Measurements from ENCODE around the gene RNF4.
"Not testable (repeated sequence)": the region's sequence is repeated elsewhere in the genome, so short reads cannot be mapped to it uniquely, and the experiment has no call there.

Gene RNF4

DNA sequence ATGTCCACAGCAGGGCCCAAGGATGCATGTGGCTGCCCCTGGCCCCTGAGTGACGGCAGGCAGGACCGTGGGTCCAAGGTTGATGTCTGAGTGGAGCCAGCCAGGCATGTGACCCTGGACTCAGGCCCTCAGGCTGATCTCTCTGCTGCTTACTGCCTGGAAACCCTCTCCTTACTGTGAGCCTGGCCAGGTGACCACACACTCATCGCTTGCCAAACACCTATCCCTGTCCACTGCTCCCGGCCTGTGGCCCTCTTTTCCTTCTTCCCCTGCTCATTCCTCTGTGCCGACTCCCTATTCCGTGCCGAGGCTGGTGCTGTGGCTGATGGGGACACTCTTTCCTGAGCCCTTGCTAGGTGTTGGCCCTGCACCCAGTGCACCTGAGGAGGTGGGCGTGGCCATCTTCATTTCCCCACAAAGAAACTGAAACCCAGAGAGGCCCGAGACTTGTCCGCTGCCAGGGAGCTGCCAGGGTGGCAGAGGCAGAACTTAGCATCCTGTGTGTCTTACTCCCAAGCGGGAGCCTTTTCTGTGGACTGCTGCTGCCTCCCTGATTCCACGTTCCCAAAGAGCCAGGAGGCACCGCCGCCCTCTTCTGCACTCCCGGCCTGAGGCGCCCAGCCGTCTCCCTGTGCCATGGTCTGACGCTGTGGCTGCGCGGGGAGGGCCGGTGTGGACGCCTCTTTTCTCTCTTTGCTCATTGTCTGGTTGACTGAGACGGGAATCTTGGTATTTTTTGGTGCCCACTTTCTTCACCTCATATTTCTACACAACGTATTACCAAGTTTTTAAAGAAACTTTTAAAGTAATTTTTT lies 11.2 kb upstream of the RNF4 start:
- no peak for DNase-seq (ENCODE audit: extremely low read depth in 1 of 2, low read depth in 1 of 2)

GRCh38 chr4:2458546-2459491 lies 10.1 kb upstream of the RNF4 start:
- no peak for DNase-seq (ENCODE audit: extremely low read depth in 1 of 2, low read depth in 1 of 2)

DNA sequence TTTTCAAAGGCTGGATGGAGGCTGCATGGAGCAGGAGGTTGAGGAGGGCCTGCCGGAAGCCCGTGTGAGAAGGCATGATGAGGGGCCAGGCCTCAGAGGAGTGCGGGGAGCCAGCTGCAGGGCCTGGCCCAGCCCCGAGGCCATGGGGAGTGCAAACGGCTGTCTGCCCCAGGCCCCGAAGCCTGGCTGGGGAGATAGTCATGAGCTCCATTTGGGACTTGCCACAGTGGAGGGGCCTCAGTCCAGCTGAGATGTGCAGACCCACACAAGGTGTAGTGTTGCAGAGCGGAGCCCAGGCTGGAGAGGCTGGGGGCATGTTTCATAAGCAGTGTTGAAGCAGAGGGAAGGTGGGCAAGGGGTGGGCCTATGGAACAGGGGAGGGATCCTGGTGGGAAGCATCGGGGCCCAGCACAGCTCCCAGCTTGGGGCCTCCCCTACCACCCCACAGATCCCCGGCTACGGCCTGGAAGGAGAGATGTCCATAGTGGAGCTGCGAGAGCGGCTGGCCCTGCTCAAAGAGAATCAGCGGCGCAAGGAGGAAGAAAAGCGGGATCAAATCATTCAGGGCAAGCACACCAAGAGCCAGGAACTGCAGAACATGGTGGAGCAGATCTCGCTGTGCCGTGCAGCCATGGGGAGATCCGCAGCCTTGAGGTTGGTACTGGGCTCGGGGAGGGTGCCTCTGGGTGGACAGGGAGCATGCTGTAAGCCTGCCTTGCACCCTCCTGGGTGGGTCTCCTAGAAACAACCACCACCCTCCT lies 9.1 kb upstream of the RNF4 start:
- no peak for DNase-seq (ENCODE audit: extremely low read depth in 1 of 2, low read depth in 1 of 2)

DNA sequence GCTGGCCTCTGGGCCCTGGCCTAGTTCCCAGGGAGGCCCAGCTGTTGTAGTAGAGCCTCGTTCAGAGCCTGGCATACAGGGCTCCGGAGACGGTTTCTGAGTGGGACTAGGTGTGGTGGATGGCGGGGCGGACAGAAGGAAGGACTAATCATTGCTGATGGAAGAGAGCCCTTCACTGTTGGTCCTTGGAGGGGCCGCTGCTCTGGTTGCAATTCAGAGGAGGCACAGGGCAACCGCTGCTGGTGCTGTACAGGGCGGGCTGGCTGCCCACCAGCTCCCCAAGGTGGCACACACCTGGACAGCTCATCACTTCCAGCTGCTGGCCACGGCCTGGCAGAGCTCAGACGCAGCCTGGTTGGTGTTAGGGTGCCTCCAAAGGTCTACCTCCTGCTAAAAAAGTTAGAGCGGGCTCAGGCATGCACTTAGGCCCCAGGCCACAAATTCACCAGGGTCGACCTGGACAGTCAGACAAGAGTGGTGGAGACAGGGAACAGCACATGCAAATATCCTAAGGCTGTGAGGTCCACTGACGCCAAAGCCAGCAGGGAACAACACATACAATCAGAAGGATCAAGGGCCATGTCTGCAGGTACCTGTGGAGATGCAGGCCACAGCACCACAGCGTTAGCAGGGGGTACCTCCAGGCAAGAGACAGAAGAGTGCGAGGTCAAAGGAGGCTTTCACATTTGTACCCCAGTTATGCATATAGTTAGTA lies 7.5 kb upstream of the RNF4 start:
- no peak for DNase-seq (ENCODE audit: extremely low read depth in 1 of 2, low read depth in 1 of 2)

GRCh38 chr4:2462218-2462991 lies 6.5 kb upstream of the RNF4 start:
- peak; percentile 26 to 37 for DNase-seq (ENCODE audit: extremely low read depth in 1 of 2, low read depth in 1 of 2)

GRCh38 chr4:2462992-2463762 lies 5.7 kb upstream of the RNF4 start:
- DNase-seq (ENCODE audit: extremely low read depth in 1 of 2, low read depth in 1 of 2) = no peak

- no peak for DNase-seq (ENCODE audit: extremely low read depth in 1 of 2, low read depth in 1 of 2)
These were observed 3.9 kb upstream of the RNF4 start for GRCh38 chr4:2465032-2465431.

DNA sequence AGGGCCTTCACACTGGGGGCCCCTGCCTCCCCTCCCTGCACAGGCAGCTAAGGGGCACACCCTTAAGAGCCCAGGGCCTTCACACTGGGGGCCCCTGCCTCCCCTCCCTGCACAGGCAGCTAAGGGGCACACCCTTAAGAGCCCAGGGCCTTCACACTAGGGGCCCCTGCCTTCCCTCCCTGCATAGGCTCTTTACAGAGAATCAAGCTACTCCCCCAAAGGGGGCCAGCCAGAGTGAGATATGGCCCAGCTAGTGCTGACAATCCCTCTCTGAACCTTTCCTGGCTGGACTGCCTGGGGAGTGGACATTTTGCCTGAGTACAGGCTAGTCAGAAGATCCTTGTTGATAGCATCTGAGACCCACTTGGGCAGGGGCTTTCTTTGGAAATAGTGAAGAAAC lies 3.4 kb upstream of the RNF4 start:
- not testable (repeated sequence) for DNase-seq (ENCODE audit: extremely low read depth in 1 of 2, low read depth in 1 of 2)

DNA sequence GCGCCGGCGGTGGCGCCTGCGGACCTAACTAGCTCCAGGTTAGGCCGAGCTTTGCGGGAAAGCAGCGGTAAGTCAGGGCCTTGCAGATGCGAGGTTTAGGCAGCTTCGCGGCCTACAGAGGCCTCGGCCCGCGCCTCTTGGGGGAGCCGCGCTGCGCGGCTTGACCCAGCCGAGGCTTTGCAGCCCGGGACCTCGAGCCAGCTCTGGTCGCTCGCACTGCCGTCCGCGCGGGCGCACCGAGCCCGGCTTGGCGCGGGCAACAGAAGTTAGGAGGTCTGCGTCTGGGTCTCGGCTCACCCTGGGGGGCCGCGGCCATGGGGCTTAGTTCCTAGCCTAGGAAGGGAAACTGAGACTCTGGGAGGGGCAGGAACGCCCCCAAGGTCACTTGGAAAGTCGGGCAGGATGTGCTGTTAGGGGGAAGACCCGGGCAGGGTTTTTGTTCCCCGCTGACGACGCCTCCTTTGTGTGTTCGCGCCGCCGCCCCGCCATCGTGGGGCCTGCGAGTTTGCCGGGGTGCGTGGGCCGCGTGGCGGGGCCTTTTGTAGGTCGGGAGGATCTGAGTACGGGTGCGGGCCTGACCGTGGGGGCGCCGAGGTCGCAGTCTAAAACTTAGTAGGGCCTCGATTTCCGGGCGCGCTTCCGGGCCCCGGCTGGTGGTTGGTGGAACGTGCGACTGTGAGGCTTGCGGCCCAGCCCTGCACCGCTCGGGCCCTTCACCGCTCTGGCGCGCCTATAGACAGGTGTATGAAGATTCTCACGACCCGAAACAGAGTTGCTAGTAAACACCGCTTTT lies 482 bp downstream of the RNF4 start:
- peak; percentile 50 to 68 for DNase-seq (ENCODE audit: extremely low read depth in 1 of 2, low read depth in 1 of 2)

- DNase-seq (ENCODE audit: extremely low read depth in 1 of 2, low read depth in 1 of 2) = no peak
These were observed 1.9 kb downstream of the RNF4 start for GRCh38 chr4:2470791-2471190.

DNA sequence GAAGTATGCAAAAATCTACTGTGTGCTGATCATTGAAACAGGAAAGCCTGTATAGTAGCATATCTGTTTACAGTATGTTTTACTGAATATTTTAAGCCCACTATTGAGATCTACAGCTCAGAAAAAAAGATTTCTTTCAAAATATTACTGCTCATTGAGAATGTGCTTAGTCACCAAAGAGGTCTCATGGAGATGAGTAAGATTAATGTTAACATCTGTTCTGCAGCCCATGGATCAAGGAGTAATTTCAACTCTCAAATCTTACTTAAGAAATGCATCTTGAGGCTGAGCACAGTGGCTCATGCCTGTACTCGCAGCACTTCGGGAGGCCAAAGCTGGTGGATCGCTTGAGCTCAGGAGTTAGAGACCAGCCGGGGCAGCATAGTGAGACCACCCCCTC lies 3.3 kb downstream of the RNF4 start:
- no peak for DNase-seq (ENCODE audit: extremely low read depth in 1 of 2, low read depth in 1 of 2)

DNA sequence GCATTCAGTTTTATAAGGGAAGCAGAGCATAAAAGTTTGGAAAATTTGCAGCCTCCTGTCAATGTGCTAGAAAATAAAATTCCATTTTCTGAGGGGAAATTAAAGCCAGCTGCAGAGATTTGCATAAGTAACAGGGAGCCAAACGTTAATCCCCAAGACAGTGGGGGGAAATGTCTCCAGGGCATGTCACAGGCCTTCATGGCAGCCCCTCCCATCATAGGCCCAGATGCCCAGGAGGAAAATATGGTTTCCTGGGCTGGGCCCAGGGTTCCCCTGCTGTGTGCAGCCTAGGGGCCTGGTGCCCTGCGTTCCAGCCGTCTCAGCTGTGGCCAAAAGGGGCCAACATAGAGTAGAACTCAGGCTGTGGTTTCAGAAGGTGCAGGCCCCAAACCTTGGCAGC lies 9.3 kb downstream of the RNF4 start:
- DNase-seq (ENCODE audit: extremely low read depth in 1 of 2, low read depth in 1 of 2) = no peak

DNA sequence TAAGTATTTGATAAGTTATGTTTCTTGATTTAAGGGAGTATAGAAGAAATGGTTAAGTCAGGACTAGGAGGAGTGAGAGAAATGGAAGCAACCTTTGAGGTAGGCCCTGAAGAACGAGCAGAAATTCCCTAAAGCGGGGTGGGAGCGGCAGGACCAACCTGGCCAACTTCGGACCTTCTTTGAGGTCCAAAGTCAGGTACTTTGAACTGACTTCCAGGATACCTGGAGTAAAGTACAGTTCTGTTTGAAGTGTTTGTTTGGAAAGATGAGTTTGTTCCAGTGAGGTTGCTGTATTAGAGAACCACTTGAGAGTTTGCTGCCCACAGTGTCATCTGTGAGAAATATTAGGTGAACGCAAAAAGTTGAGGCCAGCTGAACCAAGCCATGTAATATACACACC lies 11.7 kb downstream of the RNF4 start:
- DNase-seq (ENCODE audit: extremely low read depth in 1 of 2, low read depth in 1 of 2) = no peak

DNA sequence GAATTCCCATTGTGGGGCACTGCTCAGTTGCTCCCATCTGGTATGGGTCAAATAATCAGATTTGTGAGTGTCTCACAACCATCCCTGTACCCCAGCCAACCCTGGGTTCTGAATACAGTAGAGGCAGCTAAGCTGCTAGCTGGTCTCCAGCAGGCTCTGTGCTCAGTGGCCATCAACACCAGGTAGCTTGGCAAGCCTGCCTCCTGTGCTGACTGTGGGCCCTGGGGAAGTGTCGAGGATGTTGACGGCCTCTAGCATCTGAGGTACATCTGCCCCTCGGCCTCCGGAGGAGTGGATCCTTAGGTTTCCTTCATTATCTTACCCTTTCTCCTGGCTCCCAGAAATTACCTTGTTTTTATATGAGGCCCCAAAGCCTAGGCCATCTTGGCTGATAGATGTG lies 13.3 kb downstream of the RNF4 start:
- DNase-seq (ENCODE audit: extremely low read depth in 1 of 2, low read depth in 1 of 2) = no peak

GRCh38 chr4:2482693-2483092 lies 13.8 kb downstream of the RNF4 start:
- no peak for DNase-seq (ENCODE audit: extremely low read depth in 1 of 2, low read depth in 1 of 2)

DNA sequence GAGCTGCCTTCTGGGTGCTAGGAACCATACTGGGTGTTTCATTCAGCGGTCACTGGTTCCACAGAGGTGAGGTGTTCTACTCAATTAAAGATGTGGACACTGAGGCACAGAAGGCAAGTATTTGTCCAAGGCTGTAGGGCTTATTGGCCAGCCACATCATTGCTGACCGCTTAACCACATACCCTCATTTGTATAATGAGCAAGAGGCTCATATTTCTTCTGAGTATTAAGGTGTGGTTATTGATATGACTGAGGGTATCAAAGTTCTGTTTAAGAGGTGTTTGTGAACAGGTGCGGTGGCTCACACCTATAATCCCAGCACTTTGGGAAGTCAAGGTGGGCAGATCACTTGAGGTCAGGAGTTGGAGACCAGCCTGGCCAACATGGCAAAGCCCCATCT lies 14.3 kb downstream of the RNF4 start:
- DNase-seq (ENCODE audit: extremely low read depth in 1 of 2, low read depth in 1 of 2) = no peak

DNA sequence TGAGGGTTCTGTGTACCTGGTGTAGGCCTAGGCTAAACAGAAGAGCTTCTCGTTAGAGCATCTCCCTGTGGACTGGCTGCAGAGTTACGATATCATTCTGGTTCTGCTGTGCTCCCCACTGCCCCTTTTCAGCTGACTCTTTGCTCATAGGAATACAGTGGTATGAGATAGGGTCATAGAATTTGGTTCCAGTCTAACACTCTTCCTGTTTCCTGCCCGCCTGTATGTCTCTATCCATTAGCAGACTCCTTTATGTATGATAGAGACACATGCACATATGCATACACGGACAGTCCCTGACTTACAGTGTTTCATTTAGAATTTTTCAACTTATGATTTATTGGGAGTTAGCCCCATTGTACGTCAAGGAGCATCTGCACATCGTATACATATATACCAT lies 15.3 kb downstream of the RNF4 start:
- DNase-seq (ENCODE audit: extremely low read depth in 1 of 2, low read depth in 1 of 2) = no peak

GRCh38 chr4:2484993-2485392 lies 16.1 kb downstream of the RNF4 start:
- peak; percentile 27 to 49 for DNase-seq (ENCODE audit: extremely low read depth in 1 of 2, low read depth in 1 of 2)
